Astrocyte (in vitro differentiated cells and primary cell): ENCODE data around the gene HAPLN2. TPM values are rescaled to one million over a fixed set of nuclear protein-coding genes. Genes with fewer than 3 reads are reported as not detected.
A peak's percentile ranks its signal among the peaks of the same experiment; 100 is the strongest.

ENCODE experiments used
- DNase-seq: peaks from one replicate; pipeline ENCODE4 v3.0.0-alpha.2; 2010; ENCODE audit warnings: low read depth
- FAIRE-seq: peaks from 2 replicates; lab custom pipeline; 2011; peaks lifted over from hg19 to GRCh38; lab: Jason Lieb, UNC
- H2AFZ ChIP-seq: 2 replicates; pipeline ENCODE4 v1.6.0; 2012; ENCODE audit warnings: low read depth, low read length, inconsistent platforms
- H3K27ac ChIP-seq: 2 replicates; pipeline ENCODE4 v1.5.1; 2011; ENCODE audit warnings: low read depth, low read length, inconsistent platforms
- H3K27me3 ChIP-seq: 2 replicates; pipeline ENCODE4 v1.6.0; 2011; ENCODE audit warnings: low read length, inconsistent platforms; ENCODE audit not compliant: insufficient read depth
- H3K36me3 ChIP-seq: 2 replicates; pipeline ENCODE4 v1.5.1; 2011; ENCODE audit warnings: low read length, inconsistent platforms; ENCODE audit not compliant: insufficient read depth
- H3K4me1 ChIP-seq: 2 replicates; pipeline ENCODE4 v1.5.1; 2011; ENCODE audit warnings: low read length, inconsistent platforms; ENCODE audit not compliant: insufficient read depth
- H3K4me2 ChIP-seq: 2 replicates; pipeline ENCODE4 v1.6.0; 2012; ENCODE audit warnings: low read length, inconsistent platforms
- H3K4me3 ChIP-seq: 2 replicates; pipeline ENCODE4 v1.5.1; 2011; ENCODE audit warnings: low read depth, mild to moderate bottlenecking, low read length, inconsistent platforms; ENCODE audit not compliant: insufficient read depth
- H3K79me2 ChIP-seq: 2 replicates; pipeline ENCODE4 v1.6.0; 2012; ENCODE audit warnings: mild to moderate bottlenecking, low read length, inconsistent platforms; ENCODE audit not compliant: insufficient read depth
- H3K9ac ChIP-seq: 2 replicates; pipeline ENCODE4 v1.6.0; 2012; ENCODE audit warnings: mild to moderate bottlenecking, low read length, inconsistent platforms
- H3K9me3 ChIP-seq: 2 replicates; pipeline ENCODE4 v1.5.1; 2012; ENCODE audit warnings: low read depth, mild to moderate bottlenecking, low read length, inconsistent platforms; ENCODE audit not compliant: insufficient read depth
- H4K20me1 ChIP-seq: 2 replicates; pipeline ENCODE4 v1.6.0; 2012; ENCODE audit warnings: low read length, inconsistent platforms; ENCODE audit not compliant: insufficient read depth
- H3K27ac Mint-ChIP-seq: one replicate; pipeline ENCODE4 v1.8.0; 2021; ENCODE audit warnings: mild to moderate bottlenecking, mixed read lengths; ENCODE audit not compliant: unreplicated experiment
- H3K27me3 Mint-ChIP-seq: one replicate; pipeline ENCODE4 v1.8.0; 2021; ENCODE audit warnings: low read depth, mixed read lengths; ENCODE audit not compliant: unreplicated experiment
- H3K36me3 Mint-ChIP-seq: one replicate; pipeline ENCODE4 v1.8.0; 2021; ENCODE audit warnings: low read depth, mixed read lengths; ENCODE audit not compliant: unreplicated experiment
- H3K4me1 Mint-ChIP-seq: one replicate; pipeline ENCODE4 v1.8.0; 2021; ENCODE audit warnings: low read depth, mixed read lengths; ENCODE audit not compliant: unreplicated experiment
- H3K4me3 Mint-ChIP-seq: one replicate; pipeline ENCODE4 v1.8.0; 2021; ENCODE audit warnings: mild to moderate bottlenecking, moderate library complexity, mixed read lengths; ENCODE audit not compliant: unreplicated experiment
- H3K9me3 Mint-ChIP-seq: one replicate; pipeline ENCODE4 v1.8.0; 2021; ENCODE audit warnings: mild to moderate bottlenecking, mixed read lengths; ENCODE audit not compliant: unreplicated experiment
- EZH2 ChIP-seq: IDR thresholded peaks from 2 replicates; pipeline ENCODE4 v1.6.1; 2012; ENCODE audit warnings: mild to moderate bottlenecking, low read length, inconsistent platforms; ENCODE audit not compliant: insufficient read depth
- total RNA-seq: library from RNA; stranded (reverse); gene quantifications from 2 replicates; pipeline ENCODE4 v1.2.1, GENCODE V29; 2021
- TF ChIP-seq, protein P1 (sequence below): IDR thresholded peaks from 2 replicates; pipeline ENCODE4 v1.5.1; 2011; ENCODE audit warnings: low read depth, mild to moderate bottlenecking, inconsistent platforms, low read length, moderate library complexity; ENCODE audit not compliant: insufficient read depth

Gene HAPLN2
- total RNA-seq, 1 donor from 2014 or later: not detected

DNA sequence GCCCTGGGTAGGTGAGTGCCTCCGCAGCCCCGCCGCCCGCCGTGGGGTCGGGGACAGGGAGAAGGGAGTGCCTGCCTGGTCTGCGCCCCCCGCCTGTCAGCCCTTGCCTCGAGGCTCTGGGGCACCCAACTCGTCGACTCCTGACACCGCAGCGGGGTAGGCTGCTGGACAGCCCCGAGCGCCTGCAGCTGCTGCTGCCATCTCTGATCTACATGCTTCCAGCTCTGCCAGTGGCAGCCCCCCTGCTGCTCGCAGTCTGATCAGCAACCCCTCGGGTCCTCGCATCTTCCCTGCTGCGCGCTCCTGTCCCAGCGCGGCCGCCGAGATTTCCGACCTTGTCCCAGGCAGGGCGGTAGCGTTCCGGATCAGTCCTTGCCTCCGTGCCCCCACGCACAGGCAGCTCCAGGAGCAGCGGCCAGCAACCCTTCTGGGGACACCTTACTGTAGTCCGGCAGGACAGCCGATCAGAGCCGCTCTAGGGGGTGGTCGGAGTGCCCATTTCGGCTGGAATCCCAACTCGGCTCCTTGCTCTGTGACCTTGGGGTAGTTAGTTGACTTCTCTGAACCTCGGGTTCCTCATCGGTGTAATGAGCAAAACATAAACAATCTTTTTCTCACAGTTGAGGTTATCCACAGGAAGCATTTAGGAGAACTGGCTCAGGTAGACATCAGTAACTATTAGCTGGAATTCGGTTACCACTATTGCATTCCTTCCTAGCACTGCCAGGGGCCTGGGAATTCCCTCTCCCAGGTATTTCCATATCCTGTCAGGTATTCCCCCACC lies 23.2 kb downstream of the HAPLN2 start:
- FAIRE-seq (no peak), DNase-seq (no peak)
- H3K27ac Mint-ChIP-seq: no peak overlapping the region
- Histone ChIP-seq H3K9ac (no peak overlapping the region), H3K27me3 (peaks cover 88% of the 10 kb centered on the region), H3K4me2 (peak overlapping the region; percentile 77), H3K27ac (no peak overlapping the region), H4K20me1 (peaks cover 16% of the 10 kb centered on the region), H3K4me3 (peak overlapping the region; percentile 5), H2AFZ (no peak overlapping the region), H3K9me3 (peaks cover 3% of the 10 kb centered on the region), H3K4me1 (peaks cover 7% of the 10 kb centered on the region), H3K79me2 (no peaks in the 10 kb centered on the region), H3K36me3 (no peaks in the 10 kb centered on the region)
- TF ChIP-seq EZH2: peak; percentile 99
- TF ChIP-seq, protein P1, sequence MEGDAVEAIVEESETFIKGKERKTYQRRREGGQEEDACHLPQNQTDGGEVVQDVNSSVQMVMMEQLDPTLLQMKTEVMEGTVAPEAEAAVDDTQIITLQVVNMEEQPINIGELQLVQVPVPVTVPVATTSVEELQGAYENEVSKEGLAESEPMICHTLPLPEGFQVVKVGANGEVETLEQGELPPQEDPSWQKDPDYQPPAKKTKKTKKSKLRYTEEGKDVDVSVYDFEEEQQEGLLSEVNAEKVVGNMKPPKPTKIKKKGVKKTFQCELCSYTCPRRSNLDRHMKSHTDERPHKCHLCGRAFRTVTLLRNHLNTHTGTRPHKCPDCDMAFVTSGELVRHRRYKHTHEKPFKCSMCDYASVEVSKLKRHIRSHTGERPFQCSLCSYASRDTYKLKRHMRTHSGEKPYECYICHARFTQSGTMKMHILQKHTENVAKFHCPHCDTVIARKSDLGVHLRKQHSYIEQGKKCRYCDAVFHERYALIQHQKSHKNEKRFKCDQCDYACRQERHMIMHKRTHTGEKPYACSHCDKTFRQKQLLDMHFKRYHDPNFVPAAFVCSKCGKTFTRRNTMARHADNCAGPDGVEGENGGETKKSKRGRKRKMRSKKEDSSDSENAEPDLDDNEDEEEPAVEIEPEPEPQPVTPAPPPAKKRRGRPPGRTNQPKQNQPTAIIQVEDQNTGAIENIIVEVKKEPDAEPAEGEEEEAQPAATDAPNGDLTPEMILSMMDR: no peak
- H3K4me1 Mint-ChIP-seq: peaks cover 8% of the 10 kb centered on the region
- no peaks in the 10 kb centered on the region for H3K9me3 Mint-ChIP-seq
- peaks cover 82% of the 10 kb centered on the region for H3K27me3 Mint-ChIP-seq
- H3K4me3 Mint-ChIP-seq: peak overlapping the region; percentile 77
- peaks cover 3% of the 10 kb centered on the region for H3K36me3 Mint-ChIP-seq

DNA sequence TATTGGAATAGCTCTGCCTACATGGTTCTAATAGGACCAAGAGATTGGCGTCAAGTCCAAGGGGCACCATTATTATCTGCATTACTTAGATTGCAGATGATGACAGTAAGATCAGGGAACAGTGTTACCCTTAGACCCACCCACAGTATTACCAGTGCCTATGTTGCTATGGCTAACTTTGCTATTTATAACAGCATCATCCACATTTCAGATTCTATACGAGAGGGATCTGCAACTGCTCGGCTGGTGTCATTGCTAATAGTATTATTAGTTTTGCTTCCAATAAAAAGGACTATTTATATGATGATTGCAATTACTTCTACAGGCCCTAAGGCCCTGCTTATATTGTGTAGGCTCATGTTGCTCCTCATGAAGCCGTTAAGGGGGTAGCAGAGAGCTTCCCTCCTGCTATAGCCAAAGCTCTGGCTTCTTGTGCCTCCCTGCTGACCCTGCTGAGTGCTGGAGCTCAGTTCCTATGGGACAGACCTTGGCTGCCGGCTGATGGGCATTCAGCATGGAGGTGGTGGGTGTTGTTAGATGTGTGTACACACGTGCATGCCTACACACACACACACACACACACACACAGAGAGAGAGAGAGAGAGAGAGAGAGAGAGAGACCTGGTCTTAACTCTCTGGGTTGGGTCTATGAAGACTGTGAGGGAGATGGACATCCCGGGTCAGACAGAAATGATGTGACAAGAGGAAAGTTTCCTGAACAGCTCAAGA lies 24.0 kb downstream of the HAPLN2 start:
- FAIRE-seq (no peak), DNase-seq (no peak)
- peaks cover 16% of the 10 kb centered on the region for H4K20me1 ChIP-seq
- H3K79me2 ChIP-seq: no peaks in the 10 kb centered on the region
- H3K9ac ChIP-seq: no peak overlapping the region
- no peak overlapping the region for H2AFZ ChIP-seq
- H3K4me1 ChIP-seq: peaks cover 7% of the 10 kb centered on the region
- Mint-ChIP-seq H3K4me3 (no peak overlapping the region), H3K4me1 (peaks cover 8% of the 10 kb centered on the region), H3K27ac (no peak overlapping the region), H3K27me3 (peaks cover 86% of the 10 kb centered on the region), H3K9me3 (no peaks in the 10 kb centered on the region), H3K36me3 (peaks cover 3% of the 10 kb centered on the region)
- H3K4me3 ChIP-seq: no peak overlapping the region
- no peak overlapping the region for H3K4me2 ChIP-seq
- H3K9me3 ChIP-seq: peaks cover 3% of the 10 kb centered on the region
- no peaks in the 10 kb centered on the region for H3K36me3 ChIP-seq
- H3K27me3 ChIP-seq: peaks cover 87% of the 10 kb centered on the region
- TF ChIP-seq, protein P1: no peak
- no peak for TF ChIP-seq EZH2
- H3K27ac ChIP-seq: no peak overlapping the region
